ENCODE results near the gene ACTR6. TPM values are rescaled to one million over a fixed set of nuclear protein-coding genes. Genes with fewer than 3 reads are reported as not detected.

ACTR6 gene
- total and polyA plus RNA-seq, 2 donors (not counting 1 experiment from before 2014, with no cell fraction given), result 16.5 to 34.3 TPM

DNA sequence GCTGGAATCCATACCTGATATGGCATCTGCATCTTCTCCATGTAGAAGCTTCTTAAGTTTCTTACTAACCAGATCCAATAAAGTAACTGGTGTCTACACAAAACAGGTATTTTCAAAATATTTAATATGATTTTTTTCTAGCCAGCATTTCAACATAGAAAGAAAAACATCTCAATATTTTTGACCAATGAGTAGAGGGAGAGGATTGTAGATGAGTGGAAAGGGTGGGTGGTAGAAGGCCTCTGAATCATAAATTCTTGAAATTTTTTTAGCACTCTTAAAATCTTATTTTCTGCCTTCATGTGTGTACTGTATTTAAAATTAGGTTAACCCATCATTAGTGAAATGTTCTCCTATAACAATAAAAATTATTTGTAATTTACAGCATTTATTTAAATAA is 48.3 kb downstream of the ACTR6 start:
- Histone ChIP-seq H3K36me3 (ENCODE audit: control insufficient read depth, insufficient read depth, low read length) (no peaks in the 10 kb centered on the region), H4K20me1 (ENCODE audit: control insufficient read depth, extremely low read depth, insufficient read depth, low read length) (no peaks in the 10 kb centered on the region), H3K79me2 (ENCODE audit: control insufficient read depth, insufficient read depth, low read length) (no peaks in the 10 kb centered on the region), H2AFZ (ENCODE audit: low read length) (no peak overlapping the region), H3K4me2 (ENCODE audit: extremely low read depth, insufficient read depth, low read length) (no peak overlapping the region), H3K27ac (ENCODE audit: insufficient read depth, low read length) (no peak overlapping the region), H3K4me1 (ENCODE audit: control insufficient read depth, extremely low read depth, insufficient read depth, low read length) (no peaks in the 10 kb centered on the region), H3K9ac (ENCODE audit: insufficient read depth, low read length) (no peak overlapping the region), H3K27me3 (ENCODE audit: control insufficient read depth, insufficient read depth, low read length) (no peaks in the 10 kb centered on the region), H3K9me3 (ENCODE audit: control insufficient read depth, insufficient read depth, low read depth, low read length) (no peaks in the 10 kb centered on the region), H3K4me3 (replicated peaks in 1 of 4; ENCODE audit: control extremely low read depth in 1 of 4, insufficient read depth in 1 of 4, low read depth in 3 of 4, low read length in 4 of 4) (no peak overlapping the region)
- peak in 1 of 2 donors; percentile 48 for DNase-seq (ENCODE audit: low read depth in 2 of 2)
- TF ChIP-seq, protein P1, sequence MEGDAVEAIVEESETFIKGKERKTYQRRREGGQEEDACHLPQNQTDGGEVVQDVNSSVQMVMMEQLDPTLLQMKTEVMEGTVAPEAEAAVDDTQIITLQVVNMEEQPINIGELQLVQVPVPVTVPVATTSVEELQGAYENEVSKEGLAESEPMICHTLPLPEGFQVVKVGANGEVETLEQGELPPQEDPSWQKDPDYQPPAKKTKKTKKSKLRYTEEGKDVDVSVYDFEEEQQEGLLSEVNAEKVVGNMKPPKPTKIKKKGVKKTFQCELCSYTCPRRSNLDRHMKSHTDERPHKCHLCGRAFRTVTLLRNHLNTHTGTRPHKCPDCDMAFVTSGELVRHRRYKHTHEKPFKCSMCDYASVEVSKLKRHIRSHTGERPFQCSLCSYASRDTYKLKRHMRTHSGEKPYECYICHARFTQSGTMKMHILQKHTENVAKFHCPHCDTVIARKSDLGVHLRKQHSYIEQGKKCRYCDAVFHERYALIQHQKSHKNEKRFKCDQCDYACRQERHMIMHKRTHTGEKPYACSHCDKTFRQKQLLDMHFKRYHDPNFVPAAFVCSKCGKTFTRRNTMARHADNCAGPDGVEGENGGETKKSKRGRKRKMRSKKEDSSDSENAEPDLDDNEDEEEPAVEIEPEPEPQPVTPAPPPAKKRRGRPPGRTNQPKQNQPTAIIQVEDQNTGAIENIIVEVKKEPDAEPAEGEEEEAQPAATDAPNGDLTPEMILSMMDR (conservative IDR thresholded peaks at IDR 0.05 in 1 of 2, IDR thresholded peaks at IDR 0.05 in 1 of 2; ENCODE audit: low read depth in 1 of 2, low read length in 2 of 2), result no peak
- no peak for TF ChIP-seq EZH2 (IDR thresholded peaks at IDR 0.05; ENCODE audit: low read length, missing control alignments)

DNA sequence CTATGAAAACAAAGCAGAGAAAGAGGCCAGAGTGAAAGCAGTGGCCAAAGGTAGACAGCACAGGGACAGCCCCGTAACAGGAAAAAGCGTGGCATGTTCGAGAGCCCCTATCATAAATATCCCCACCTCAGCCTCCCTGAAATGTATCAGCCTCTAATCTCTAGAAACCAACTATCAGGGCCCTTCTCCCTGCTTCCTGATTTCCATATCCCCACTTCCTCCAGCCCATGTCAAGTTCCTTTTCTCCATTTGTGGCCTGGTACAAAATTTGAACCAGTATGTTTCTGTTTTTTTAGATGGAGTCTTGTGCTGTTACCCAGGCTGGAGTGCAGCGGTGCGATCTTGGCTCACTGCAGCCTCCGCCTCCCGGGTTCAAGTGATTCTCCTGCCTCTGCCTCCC is 49.3 kb downstream of the ACTR6 start:
- no peak for DNase-seq (ENCODE audit: low read depth in 2 of 2)
- no peak overlapping the region for H3K4me3 ChIP-seq (replicated peaks in 1 of 4; ENCODE audit: control extremely low read depth in 1 of 4, insufficient read depth in 1 of 4, low read depth in 3 of 4, low read length in 4 of 4)
- no peak for TF ChIP-seq EZH2 (IDR thresholded peaks at IDR 0.05; ENCODE audit: low read length, missing control alignments)
- TF ChIP-seq, protein P1 (conservative IDR thresholded peaks at IDR 0.05 in 1 of 2, IDR thresholded peaks at IDR 0.05 in 1 of 2; ENCODE audit: low read depth in 1 of 2, low read length in 2 of 2), result no peak
- no peaks in the 10 kb centered on the region for H3K79me2 ChIP-seq (ENCODE audit: control insufficient read depth, insufficient read depth, low read length)
- H2AFZ ChIP-seq (ENCODE audit: low read length), result no peak overlapping the region
- H3K4me2 ChIP-seq (ENCODE audit: extremely low read depth, insufficient read depth, low read length), result no peak overlapping the region
- no peak overlapping the region for H3K27ac ChIP-seq (ENCODE audit: insufficient read depth, low read length)
- no peaks in the 10 kb centered on the region for H3K4me1 ChIP-seq (ENCODE audit: control insufficient read depth, extremely low read depth, insufficient read depth, low read length)
- H4K20me1 ChIP-seq (ENCODE audit: control insufficient read depth, extremely low read depth, insufficient read depth, low read length), result no peaks in the 10 kb centered on the region
- H3K36me3 ChIP-seq (ENCODE audit: control insufficient read depth, insufficient read depth, low read length), result no peaks in the 10 kb centered on the region
- H3K9me3 ChIP-seq (ENCODE audit: control insufficient read depth, insufficient read depth, low read depth, low read length), result no peaks in the 10 kb centered on the region
- no peak overlapping the region for H3K9ac ChIP-seq (ENCODE audit: insufficient read depth, low read length)
- no peaks in the 10 kb centered on the region for H3K27me3 ChIP-seq (ENCODE audit: control insufficient read depth, insufficient read depth, low read length)

DNA sequence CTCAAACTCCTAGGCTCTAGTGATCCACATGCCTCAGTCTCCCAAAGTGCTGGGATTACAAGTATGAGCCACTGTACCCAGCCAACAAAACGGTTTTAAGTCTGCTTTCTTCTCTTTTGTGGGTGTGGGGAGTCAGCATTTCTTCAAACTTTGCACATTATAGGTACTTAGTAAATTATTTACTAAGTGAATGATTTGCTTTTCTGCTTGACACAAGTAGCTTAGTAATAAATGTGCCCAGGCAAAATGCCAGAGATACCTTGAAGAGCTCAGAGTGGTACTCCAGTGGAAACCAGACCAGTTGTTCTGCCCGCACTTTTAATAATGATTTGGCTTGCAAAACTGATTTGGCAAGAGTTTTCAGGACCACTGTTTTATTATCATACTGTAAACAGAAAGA is 51.3 kb downstream of the ACTR6 start:
- Histone ChIP-seq H3K4me1 (ENCODE audit: control insufficient read depth, extremely low read depth, insufficient read depth, low read length) (no peaks in the 10 kb centered on the region), H3K9me3 (ENCODE audit: control insufficient read depth, insufficient read depth, low read depth, low read length) (no peaks in the 10 kb centered on the region), H3K79me2 (ENCODE audit: control insufficient read depth, insufficient read depth, low read length) (no peaks in the 10 kb centered on the region), H3K27me3 (ENCODE audit: control insufficient read depth, insufficient read depth, low read length) (no peaks in the 10 kb centered on the region), H2AFZ (ENCODE audit: low read length) (no peak overlapping the region), H3K27ac (ENCODE audit: insufficient read depth, low read length) (no peak overlapping the region), H3K4me2 (ENCODE audit: extremely low read depth, insufficient read depth, low read length) (no peak overlapping the region), H3K9ac (ENCODE audit: insufficient read depth, low read length) (no peak overlapping the region), H4K20me1 (ENCODE audit: control insufficient read depth, extremely low read depth, insufficient read depth, low read length) (no peaks in the 10 kb centered on the region), H3K36me3 (ENCODE audit: control insufficient read depth, insufficient read depth, low read length) (no peaks in the 10 kb centered on the region), H3K4me3 (replicated peaks in 1 of 4; ENCODE audit: control extremely low read depth in 1 of 4, insufficient read depth in 1 of 4, low read depth in 3 of 4, low read length in 4 of 4) (no peak overlapping the region)
- DNase-seq (ENCODE audit: low read depth in 2 of 2), result peak in 1 of 2 donors; percentile 6
- TF ChIP-seq, protein P1 (conservative IDR thresholded peaks at IDR 0.05 in 1 of 2, IDR thresholded peaks at IDR 0.05 in 1 of 2; ENCODE audit: low read depth in 1 of 2, low read length in 2 of 2), result no peak
- TF ChIP-seq EZH2 (IDR thresholded peaks at IDR 0.05; ENCODE audit: low read length, missing control alignments), result no peak
